OCI-LY3 (cell line): ENCODE results near the gene JAZF1.

Experiments used
- H2AFZ ChIP-seq: fragments of 200-600, 300-600 bp; shearing (Covaris generic); 2 replicates; pipeline ENCODE4 v1.6.0; 2014; ENCODE audit warnings: antibody characterized with exemption, low read depth, low read length
- H3K27ac ChIP-seq: fragments of 200-600, 300-600 bp; sonication (generic); 2 replicates; pipeline ENCODE4 v1.5.1; 2014; ENCODE audit warnings: mild to moderate bottlenecking, low read length, moderate library complexity, mixed read lengths
- H3K27me3 ChIP-seq: fragments of 200-600, 300-600 bp; sonication (generic); 2 replicates; pipeline ENCODE4 v1.6.1; 2014; ENCODE audit warnings: low read depth, low read length, mixed read lengths
- H3K36me3 ChIP-seq: fragments of 200-600, 300-600 bp; sonication (generic); replicated peaks from 2 replicates; pipeline ENCODE3; 2014; ENCODE audit warnings: low read depth, low read length, mixed read lengths
- H3K4me1 ChIP-seq: fragments of 300-600, 200-600 bp; sonication (generic); 2 replicates; pipeline ENCODE4 v1.6.1; 2014; ENCODE audit warnings: low read length, mixed read lengths
- H3K4me2 ChIP-seq: fragments of 200-600, 300-600 bp; sonication (generic); 2 replicates; pipeline ENCODE4 v1.6.1; 2014; ENCODE audit warnings: low read length, mixed read lengths
- H3K4me3 ChIP-seq: fragments of 300-600, 200-600 bp; sonication (generic); 2 replicates; pipeline ENCODE4 v1.5.1; 2014; ENCODE audit warnings: antibody characterized with exemption, mild to moderate bottlenecking, low read length, moderate library complexity
- H3K79me2 ChIP-seq: fragments of 300-600, 200-600 bp; shearing (Covaris generic); 2 replicates; pipeline ENCODE4 v1.6.1; 2014; ENCODE audit warnings: mild to moderate bottlenecking, low read length, mixed read lengths
- H3K9ac ChIP-seq: fragments of 300-600, 200-600 bp; shearing (Covaris generic); 2 replicates; pipeline ENCODE4 v1.6.0; 2014; ENCODE audit warnings: mild to moderate bottlenecking, low read length, moderate library complexity
- H3K9me3 ChIP-seq: fragments of 200-600, 300-600 bp; shearing (Covaris generic); 2 replicates; pipeline ENCODE4 v1.6.1; 2014; ENCODE audit warnings: low read length, mixed read lengths; ENCODE audit not compliant: insufficient read depth
- H4K20me1 ChIP-seq: fragments of 200-600, 300-600 bp; sonication (generic); 2 replicates; pipeline ENCODE4 v1.6.1; 2016; ENCODE audit warnings: low read length, mixed read lengths; ENCODE audit not compliant: insufficient read depth
- EZH2phosphoT487 ChIP-seq: fragments of 200-600 bp; shearing (Covaris generic); IDR thresholded peaks from 2 replicates; pipeline ENCODE4 v1.6.1; 2018; ENCODE audit warnings: antibody characterized with exemption, mixed run types, low read depth
- TF ChIP-seq, protein P1 (sequence below): fragments of 200-600, 300-600 bp; sonication (generic); IDR thresholded peaks from 2 replicates; pipeline ENCODE4 v1.5.1; 2014; ENCODE audit warnings: antibody characterized with exemption, low read length, low read depth

JAZF1 gene

DNA sequence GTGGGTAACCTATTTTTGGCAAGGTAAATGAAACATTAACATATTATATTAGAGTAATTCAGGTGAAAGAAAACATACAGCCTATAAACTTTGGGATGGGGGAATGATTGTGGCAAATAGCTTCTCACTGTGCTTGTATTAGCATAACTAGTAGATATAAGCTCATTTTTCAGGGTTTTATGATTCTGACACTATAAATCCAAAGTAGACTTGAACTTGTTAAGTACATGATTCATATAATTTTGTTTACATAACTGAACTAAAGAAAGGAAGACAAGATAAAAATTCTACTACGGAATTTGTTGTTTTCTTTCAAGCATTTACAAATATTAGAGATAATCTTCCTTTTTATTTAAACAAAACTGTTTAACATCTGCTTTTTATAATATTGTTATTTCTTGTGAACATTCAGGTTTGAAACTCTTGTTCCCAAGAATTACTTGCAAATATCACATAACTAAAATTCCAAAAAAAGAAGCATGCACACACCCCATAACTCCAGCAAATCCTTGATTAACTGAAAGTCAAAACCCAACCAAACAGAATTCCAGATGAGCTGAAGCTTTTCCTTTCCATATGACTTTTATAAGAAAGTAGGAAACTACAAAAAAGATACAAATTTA lies 142.3 kb downstream of the JAZF1 start:
- H3K4me2 ChIP-seq = peak overlapping the region; percentile 84
- H3K36me3 ChIP-seq = no peaks in the 10 kb centered on the region
- H3K4me1 ChIP-seq = peaks cover 44% of the 10 kb centered on the region
- TF ChIP-seq, protein P1, sequence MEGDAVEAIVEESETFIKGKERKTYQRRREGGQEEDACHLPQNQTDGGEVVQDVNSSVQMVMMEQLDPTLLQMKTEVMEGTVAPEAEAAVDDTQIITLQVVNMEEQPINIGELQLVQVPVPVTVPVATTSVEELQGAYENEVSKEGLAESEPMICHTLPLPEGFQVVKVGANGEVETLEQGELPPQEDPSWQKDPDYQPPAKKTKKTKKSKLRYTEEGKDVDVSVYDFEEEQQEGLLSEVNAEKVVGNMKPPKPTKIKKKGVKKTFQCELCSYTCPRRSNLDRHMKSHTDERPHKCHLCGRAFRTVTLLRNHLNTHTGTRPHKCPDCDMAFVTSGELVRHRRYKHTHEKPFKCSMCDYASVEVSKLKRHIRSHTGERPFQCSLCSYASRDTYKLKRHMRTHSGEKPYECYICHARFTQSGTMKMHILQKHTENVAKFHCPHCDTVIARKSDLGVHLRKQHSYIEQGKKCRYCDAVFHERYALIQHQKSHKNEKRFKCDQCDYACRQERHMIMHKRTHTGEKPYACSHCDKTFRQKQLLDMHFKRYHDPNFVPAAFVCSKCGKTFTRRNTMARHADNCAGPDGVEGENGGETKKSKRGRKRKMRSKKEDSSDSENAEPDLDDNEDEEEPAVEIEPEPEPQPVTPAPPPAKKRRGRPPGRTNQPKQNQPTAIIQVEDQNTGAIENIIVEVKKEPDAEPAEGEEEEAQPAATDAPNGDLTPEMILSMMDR = no peak
- no peak for TF ChIP-seq EZH2phosphoT487
- no peak overlapping the region for H3K9ac ChIP-seq
- H2AFZ ChIP-seq = no peak overlapping the region
- no peaks in the 10 kb centered on the region for H3K9me3 ChIP-seq
- peaks cover 39% of the 10 kb centered on the region for H4K20me1 ChIP-seq
- no peak overlapping the region for H3K27ac ChIP-seq
- H3K27me3 ChIP-seq = peaks cover 54% of the 10 kb centered on the region
- no peaks in the 10 kb centered on the region for H3K79me2 ChIP-seq
- no peak overlapping the region for H3K4me3 ChIP-seq

DNA sequence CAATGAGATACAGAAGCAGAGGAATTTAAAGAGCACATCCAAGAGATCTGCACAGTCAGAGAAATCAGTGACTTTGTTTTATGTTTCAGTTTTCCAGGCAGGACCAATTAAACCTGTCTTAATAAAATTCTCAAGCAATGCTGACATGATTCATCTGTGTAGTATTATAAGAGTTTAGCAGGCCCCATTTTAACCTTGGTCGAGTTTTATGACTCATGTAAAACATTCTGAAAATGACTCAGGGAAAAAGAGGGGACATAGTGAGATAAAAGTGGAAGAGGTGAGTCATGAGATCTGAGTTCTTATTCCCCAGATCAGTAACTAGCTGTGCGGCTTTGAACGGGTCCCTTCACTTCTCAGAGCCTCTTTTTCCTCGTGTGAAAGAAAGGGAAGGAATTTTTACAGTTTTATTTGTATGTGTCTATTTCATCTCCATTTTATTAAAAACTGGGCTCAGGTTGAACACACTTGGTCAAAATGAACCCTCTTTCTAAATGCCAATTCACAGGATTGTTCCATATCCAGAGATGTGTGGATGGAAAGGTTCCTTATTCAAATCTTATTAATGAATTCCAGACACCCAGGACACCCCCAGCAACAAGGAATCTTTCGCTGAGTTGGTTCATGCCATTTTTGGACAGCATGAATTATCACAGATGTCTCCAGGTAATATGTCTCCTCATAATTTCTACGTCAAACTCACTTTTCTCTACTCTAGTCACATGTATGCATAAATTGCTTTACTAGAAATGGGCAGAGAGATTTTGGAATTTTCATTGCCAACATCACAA lies 143.2 kb downstream of the JAZF1 start:
- peak overlapping the region; percentile 84 for H3K4me2 ChIP-seq
- peak; percentile 61; the same call in 1 of the 2 replicates for TF ChIP-seq EZH2phosphoT487
- TF ChIP-seq, protein P1 = no peak

DNA sequence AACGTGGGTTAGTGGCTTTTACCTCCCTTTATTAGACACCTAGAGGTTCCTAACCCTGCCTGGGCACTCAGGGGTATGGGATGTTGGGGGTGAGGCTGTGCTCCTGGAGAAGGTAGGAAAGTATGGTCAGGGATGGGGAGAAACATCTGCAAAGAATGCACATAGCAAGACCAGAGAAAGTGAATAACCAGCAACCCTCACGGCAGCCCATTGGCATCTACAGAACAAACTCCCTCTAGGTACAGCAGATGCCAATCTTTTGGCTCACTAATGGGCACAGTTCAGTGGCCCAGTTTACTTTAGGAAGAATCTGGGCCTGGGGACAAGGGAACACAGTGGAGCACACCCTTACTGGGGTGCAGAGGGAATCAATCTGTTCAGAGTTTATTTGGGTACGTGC lies 143.9 kb downstream of the JAZF1 start:
- peak overlapping the region; percentile 76 for H3K4me2 ChIP-seq
- H3K27me3 ChIP-seq = peaks cover 40% of the 10 kb centered on the region
- TF ChIP-seq, protein P1 = no peak
- TF ChIP-seq EZH2phosphoT487 = no peak
- H2AFZ ChIP-seq = no peak overlapping the region
- no peak overlapping the region for H3K9ac ChIP-seq
- H3K4me1 ChIP-seq = peaks cover 37% of the 10 kb centered on the region
- no peak overlapping the region for H3K27ac ChIP-seq
- peak overlapping the region; percentile 50 for H3K4me3 ChIP-seq
- no peaks in the 10 kb centered on the region for H3K36me3 ChIP-seq
- no peaks in the 10 kb centered on the region for H3K9me3 ChIP-seq
- peaks cover 42% of the 10 kb centered on the region for H4K20me1 ChIP-seq
- H3K79me2 ChIP-seq = no peaks in the 10 kb centered on the region

More for the DNA sequence above, 143.2 kb downstream of the JAZF1 start:
- Histone ChIP-seq H4K20me1 (peaks cover 43% of the 10 kb centered on the region), H2AFZ (no peak overlapping the region), H3K36me3 (no peaks in the 10 kb centered on the region), H3K4me1 (peaks cover 44% of the 10 kb centered on the region), H3K9me3 (no peaks in the 10 kb centered on the region), H3K4me3 (peak overlapping the region; percentile 52), H3K9ac (peak overlapping the region; percentile 23; the same call in 1 of the 2 replicates), H3K79me2 (no peaks in the 10 kb centered on the region), H3K27ac (no peak overlapping the region), H3K27me3 (peaks cover 46% of the 10 kb centered on the region)

DNA sequence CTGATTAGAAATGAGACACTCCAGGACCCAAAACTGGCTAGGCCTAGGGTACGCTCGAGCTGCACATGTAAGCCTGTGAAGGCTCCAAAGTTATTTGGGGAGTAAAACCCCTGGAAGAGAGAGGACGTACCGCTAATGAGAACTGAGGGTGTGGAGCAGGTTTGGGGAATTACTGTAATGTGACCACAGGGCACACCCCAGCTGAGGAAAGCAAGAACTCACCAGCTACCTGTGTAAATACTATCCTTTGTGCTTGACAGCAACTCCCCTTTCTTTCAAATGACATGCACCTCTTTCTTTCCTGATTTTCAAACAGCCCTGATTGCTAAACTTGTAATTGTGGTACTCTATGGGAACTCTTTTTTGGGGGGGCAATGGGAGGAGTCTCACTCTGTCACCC lies 147.2 kb downstream of the JAZF1 start:
- H3K4me1 ChIP-seq = peaks cover 25% of the 10 kb centered on the region
- H3K27ac ChIP-seq = no peak overlapping the region
- H4K20me1 ChIP-seq = peaks cover 33% of the 10 kb centered on the region

More for the DNA sequence above, 147.2 kb downstream of the JAZF1 start:
- TF ChIP-seq, protein P1 = no peak
- no peak for TF ChIP-seq EZH2phosphoT487
- Histone ChIP-seq H3K79me2 (no peaks in the 10 kb centered on the region), H3K9ac (no peak overlapping the region), H3K27me3 (peaks cover 18% of the 10 kb centered on the region), H3K9me3 (no peaks in the 10 kb centered on the region), H3K4me2 (no peak overlapping the region), H2AFZ (no peak overlapping the region), H3K36me3 (no peaks in the 10 kb centered on the region), H3K4me3 (no peak overlapping the region)
